Activated naive CD8-positive, alpha-beta T cell treated with anti-CD3 and anti-CD28 coated beads, Interleukin-2, amount 10 ng/mL, durations not matched to agents 7 days and 5 days (primary cell): ENCODE measurements around the gene DHX30. TPM values are rescaled to one million over a fixed set of nuclear protein-coding genes. Genes with fewer than 3 reads are reported as not detected.
"Not testable (repeated sequence)": the region's sequence is repeated elsewhere in the genome, so short reads cannot be mapped to it uniquely, and the experiment has no call there.

ENCODE experiments used
- ATAC-seq: fragments of 150-1000 bp; cut with Tn5 transposase; one replicate; pipeline ENCODE4 v1.10.0; 2021; ENCODE audit warnings: low read depth, moderate library complexity
- POLR2A ChIA-PET: fragments of 350-600 bp; sonication (Branson Sonifier 250); formaldehyde crosslinking; loops from one replicate; lab custom pipeline; 2021; ENCODE audit warnings: antibody characterized with exemption; lab: Charles Lee
- DNase-seq: peaks from one replicate; pipeline ENCODE4 v3.0.0; 2021
- H3K27ac Mint-ChIP-seq: one replicate; pipeline ENCODE4 v1.8.0; 2022; ENCODE audit warnings: mild to moderate bottlenecking, mixed read lengths
- H3K27me3 Mint-ChIP-seq: one replicate; pipeline ENCODE4 v1.8.0; 2022; ENCODE audit warnings: mild to moderate bottlenecking, moderate library complexity, mixed read lengths
- H3K36me3 Mint-ChIP-seq: one replicate; pipeline ENCODE4 v1.8.0; 2021; ENCODE audit warnings: mild to moderate bottlenecking, mixed read lengths
- H3K4me1 Mint-ChIP-seq: one replicate; pipeline ENCODE4 v1.8.0; 2021; ENCODE audit warnings: mixed read lengths
- H3K4me3 Mint-ChIP-seq: one replicate; pipeline ENCODE4 v1.8.0; 2022; ENCODE audit warnings: mild to moderate bottlenecking, moderate library complexity, mixed read lengths
- H3K9me3 Mint-ChIP-seq: one replicate; pipeline ENCODE4 v1.8.0; 2021; ENCODE audit warnings: mixed read lengths
- total RNA-seq, 2 experiments: library from RNA; stranded (reverse); gene quantifications; one replicate each; pipeline ENCODE4 v1.2.3, GENCODE V29; 2021

Gene DHX30
- total RNA-seq, 2 experiments from 2014 or later = 76.7 to 78.1 TPM

DNA sequence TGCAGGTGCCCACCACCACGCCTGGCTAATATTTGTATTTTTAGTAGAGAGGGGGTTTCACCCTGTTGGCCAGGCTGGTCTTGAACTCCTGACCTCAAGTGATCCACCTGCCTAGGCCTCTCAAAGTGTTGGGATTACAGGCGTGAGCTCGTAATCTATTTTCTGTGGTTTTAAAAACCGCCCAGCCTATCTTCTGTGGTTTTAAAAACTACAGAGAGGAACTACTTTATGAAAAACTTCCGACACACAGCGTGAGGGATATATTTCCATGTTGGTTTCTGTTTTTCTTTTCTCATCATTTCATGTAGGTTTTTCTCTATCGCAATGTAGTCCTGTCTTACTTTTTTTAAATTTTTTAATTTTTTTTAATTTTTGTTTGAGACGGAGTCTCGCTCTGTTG is 26.5 kb downstream of the DHX30 start:
- H3K27me3 Mint-ChIP-seq, DNase-seq, H3K9me3 Mint-ChIP-seq, ATAC-seq: not testable (repeated sequence)
- Mint-ChIP-seq H3K4me1 (peaks cover 26% of the 10 kb centered on the region), H3K27ac (peak overlapping the region; percentile 60), H3K36me3 (peaks cover 40% of the 10 kb centered on the region), H3K4me3 (peak overlapping the region; percentile 15)
- POLR2A ChIA-PET = interaction anchor here (0.7 kb wide), 1 partner anchor 48 kb away, joined by 3 read pairs; no protein-coding TSS in a partner anchor

DNA sequence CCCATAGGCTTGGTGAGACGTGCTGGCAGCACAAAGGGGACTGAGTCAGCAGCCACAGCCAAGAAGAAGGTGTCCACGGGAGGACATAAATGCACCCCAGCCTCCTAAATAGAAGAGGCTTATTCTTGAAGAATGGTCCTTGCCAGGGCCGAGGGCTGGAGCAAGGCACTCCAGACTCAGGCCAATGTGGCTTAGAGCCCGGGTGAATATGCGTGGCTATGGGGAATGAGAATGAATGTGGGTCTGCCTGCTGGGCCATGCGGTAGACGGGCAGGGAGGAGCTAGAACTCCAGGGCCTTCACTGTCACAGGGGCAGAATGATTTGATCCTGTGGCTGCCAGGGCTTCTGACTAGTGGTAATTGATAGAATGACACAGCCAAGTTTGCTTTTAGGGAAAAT is 34.0 kb downstream of the DHX30 start:
- no peaks in the 10 kb centered on the region for H3K9me3 Mint-ChIP-seq
- POLR2A ChIA-PET = interaction anchor here (1.1 to 2.1 kb wide), 3 partner anchors 12 to 321 kb away, joined by 3 to 12 read pairs (median 5); no protein-coding TSS in a partner anchor
- no peak for DNase-seq
- H3K4me1 Mint-ChIP-seq = no peaks in the 10 kb centered on the region
- no peak overlapping the region for H3K27ac Mint-ChIP-seq
- peaks cover 26% of the 10 kb centered on the region for H3K36me3 Mint-ChIP-seq
- ATAC-seq = no peak
- H3K27me3 Mint-ChIP-seq = no peaks in the 10 kb centered on the region
- H3K4me3 Mint-ChIP-seq = no peak overlapping the region

DNA sequence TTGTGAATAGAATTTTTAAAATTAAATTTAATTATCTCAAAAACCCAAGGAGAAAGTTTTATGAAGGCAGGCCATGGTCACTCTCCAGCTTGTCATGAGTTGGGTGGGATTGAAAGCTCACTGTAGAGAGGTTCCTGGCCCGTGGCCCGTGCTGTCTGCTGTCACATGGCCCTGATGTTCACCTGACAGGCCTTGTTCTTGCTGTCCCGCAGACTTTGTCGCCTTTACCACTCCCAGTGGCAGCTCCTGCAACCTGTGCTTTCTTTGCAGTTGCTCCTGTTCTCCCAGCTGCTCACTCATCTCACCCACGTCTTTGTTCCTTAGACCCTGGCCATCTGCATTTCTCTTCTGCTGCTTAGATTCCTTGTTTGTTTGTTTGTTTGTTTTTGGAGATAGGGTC is 35.6 kb downstream of the DHX30 start:
- Mint-ChIP-seq H3K27me3 (no peaks in the 10 kb centered on the region), H3K36me3 (peaks cover 20% of the 10 kb centered on the region), H3K4me3 (no peak overlapping the region), H3K9me3 (no peaks in the 10 kb centered on the region), H3K27ac (no peak overlapping the region), H3K4me1 (no peaks in the 10 kb centered on the region)
- POLR2A ChIA-PET = interaction anchor here (2.1 kb wide), 1 partner anchor 14 kb away, joined by 12 read pairs; no protein-coding TSS in a partner anchor
- ATAC-seq (no peak), DNase-seq (no peak)

GRCh38 chr3:47841786-47842349 is 38.9 kb downstream of the DHX30 start:
- H3K27me3 Mint-ChIP-seq = no peaks in the 10 kb centered on the region
- H3K9me3 Mint-ChIP-seq = no peaks in the 10 kb centered on the region
- no peak overlapping the region for H3K4me3 Mint-ChIP-seq
- no peak for DNase-seq
- peak overlapping the region; percentile 25 for H3K27ac Mint-ChIP-seq
- no peaks in the 10 kb centered on the region for H3K4me1 Mint-ChIP-seq
- POLR2A ChIA-PET = no interaction called here
- H3K36me3 Mint-ChIP-seq = peaks cover 18% of the 10 kb centered on the region
- no peak for ATAC-seq

DNA sequence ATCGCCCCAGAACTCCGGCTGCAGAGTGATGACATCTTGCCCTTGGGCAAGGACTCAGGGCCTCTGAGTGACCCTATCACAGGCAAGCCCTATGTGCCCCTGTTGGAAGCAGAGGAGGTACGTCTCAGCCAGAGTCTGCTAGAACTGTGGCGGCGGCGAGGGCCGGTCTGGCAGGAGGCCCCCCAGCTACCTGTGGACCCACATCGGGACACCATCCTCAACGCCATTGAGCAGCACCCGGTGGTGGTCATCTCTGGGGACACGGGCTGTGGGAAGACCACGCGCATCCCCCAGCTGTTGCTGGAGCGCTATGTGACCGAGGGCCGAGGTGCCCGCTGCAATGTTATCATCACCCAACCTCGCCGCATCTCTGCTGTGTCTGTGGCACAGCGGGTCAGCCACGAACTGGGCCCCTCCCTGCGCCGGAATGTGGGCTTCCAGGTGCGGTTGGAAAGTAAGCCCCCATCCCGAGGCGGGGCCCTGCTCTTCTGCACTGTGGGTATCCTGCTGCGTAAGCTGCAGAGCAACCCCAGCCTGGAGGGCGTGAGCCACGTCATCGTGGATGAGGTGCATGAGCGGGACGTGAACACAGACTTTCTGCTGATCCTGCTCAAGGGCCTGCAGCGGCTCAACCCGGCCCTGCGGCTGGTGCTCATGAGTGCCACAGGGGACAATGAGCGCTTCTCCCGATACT is 43.4 kb downstream of the DHX30 start:
- H3K36me3 Mint-ChIP-seq = peaks cover 15% of the 10 kb centered on the region
- H3K9me3 Mint-ChIP-seq = no peaks in the 10 kb centered on the region
- H3K27me3 Mint-ChIP-seq = no peaks in the 10 kb centered on the region
- no peaks in the 10 kb centered on the region for H3K4me1 Mint-ChIP-seq
- POLR2A ChIA-PET = no interaction called here
- H3K4me3 Mint-ChIP-seq = no peak overlapping the region
- H3K27ac Mint-ChIP-seq = no peak overlapping the region
- no peak for DNase-seq
- ATAC-seq = no peak

DNA sequence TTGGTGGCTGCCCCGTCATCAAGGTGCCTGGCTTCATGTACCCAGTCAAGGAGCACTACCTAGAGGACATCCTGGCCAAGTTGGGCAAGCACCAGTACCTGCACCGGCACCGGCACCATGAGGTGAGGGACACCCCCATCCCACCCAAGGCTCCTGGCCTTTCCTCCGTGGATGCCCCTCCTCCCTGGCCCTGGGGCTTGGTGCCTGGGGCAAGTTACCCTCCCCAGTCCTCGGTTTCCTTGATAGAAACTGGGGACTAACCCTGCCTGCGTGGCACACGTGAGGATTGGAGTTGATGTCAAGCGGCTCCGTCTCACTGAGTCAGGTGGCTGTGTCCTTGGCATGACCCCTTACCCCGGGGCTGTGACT is 43.9 kb downstream of the DHX30 start:
- Mint-ChIP-seq H3K4me3 (no peak overlapping the region), H3K36me3 (peaks cover 15% of the 10 kb centered on the region), H3K27me3 (no peaks in the 10 kb centered on the region), H3K4me1 (no peaks in the 10 kb centered on the region), H3K9me3 (no peaks in the 10 kb centered on the region), H3K27ac (no peak overlapping the region)
- DNase-seq (no peak), ATAC-seq (no peak)
- POLR2A ChIA-PET = no interaction called here

DNA sequence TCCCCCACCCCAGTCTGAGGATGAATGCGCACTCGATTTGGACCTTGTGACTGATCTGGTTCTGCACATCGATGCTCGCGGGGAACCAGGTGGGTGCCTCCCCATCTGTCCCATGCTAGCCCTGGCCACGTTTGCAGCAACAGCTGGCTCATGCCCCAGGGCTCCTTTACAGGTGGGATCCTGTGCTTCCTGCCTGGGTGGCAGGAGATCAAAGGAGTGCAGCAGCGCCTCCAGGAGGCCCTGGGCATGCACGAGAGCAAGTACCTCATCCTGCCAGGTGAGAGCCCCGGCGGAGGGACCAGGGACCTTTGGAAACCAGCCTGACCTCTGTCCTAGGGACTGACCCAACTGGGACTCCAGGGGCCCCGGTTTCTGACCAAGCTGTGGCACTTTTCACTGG is 44.3 kb downstream of the DHX30 start:
- H3K27ac Mint-ChIP-seq = no peak overlapping the region
- POLR2A ChIA-PET = no interaction called here
- no peaks in the 10 kb centered on the region for H3K4me1 Mint-ChIP-seq
- H3K4me3 Mint-ChIP-seq = no peak overlapping the region
- no peaks in the 10 kb centered on the region for H3K27me3 Mint-ChIP-seq
- ATAC-seq = no peak
- no peak for DNase-seq
- peaks cover 15% of the 10 kb centered on the region for H3K36me3 Mint-ChIP-seq
- no peaks in the 10 kb centered on the region for H3K9me3 Mint-ChIP-seq

GRCh38 chr3:47847801-47848518 is 45.0 kb downstream of the DHX30 start:
- no peak for DNase-seq
- Mint-ChIP-seq H3K9me3 (no peaks in the 10 kb centered on the region), H3K27me3 (no peaks in the 10 kb centered on the region), H3K36me3 (peaks cover 17% of the 10 kb centered on the region), H3K4me3 (no peak overlapping the region), H3K27ac (no peak overlapping the region), H3K4me1 (no peaks in the 10 kb centered on the region)
- ATAC-seq = no peak
- POLR2A ChIA-PET = no interaction called here

DNA sequence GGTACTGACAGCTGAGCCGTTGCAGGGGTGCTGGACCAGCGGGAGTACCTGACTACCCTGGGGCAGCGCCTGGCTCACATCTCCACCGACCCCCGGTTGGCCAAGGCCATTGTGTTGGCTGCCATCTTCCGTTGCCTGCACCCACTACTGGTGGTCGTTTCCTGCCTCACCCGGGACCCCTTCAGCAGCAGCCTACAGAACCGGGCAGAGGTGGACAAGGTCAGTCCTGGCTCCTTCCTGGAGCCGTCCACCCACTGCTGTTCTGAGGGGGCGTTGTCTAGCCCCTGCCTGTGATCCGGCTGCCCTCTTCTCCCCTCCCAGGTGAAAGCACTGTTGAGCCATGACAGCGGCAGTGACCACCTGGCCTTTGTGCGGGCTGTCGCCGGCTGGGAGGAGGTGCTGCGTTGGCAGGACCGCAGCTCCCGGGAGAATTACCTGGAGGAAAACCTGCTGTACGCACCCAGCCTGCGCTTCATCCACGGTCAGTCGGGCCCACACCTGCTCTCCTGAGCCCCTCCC is 45.7 kb downstream of the DHX30 start:
- H3K4me3 Mint-ChIP-seq = no peak overlapping the region
- no peak for ATAC-seq
- H3K36me3 Mint-ChIP-seq = peaks cover 17% of the 10 kb centered on the region
- H3K4me1 Mint-ChIP-seq = no peaks in the 10 kb centered on the region
- POLR2A ChIA-PET = no interaction called here
- DNase-seq = no peak
- no peaks in the 10 kb centered on the region for H3K27me3 Mint-ChIP-seq
- no peaks in the 10 kb centered on the region for H3K9me3 Mint-ChIP-seq
- H3K27ac Mint-ChIP-seq = no peak overlapping the region

DNA sequence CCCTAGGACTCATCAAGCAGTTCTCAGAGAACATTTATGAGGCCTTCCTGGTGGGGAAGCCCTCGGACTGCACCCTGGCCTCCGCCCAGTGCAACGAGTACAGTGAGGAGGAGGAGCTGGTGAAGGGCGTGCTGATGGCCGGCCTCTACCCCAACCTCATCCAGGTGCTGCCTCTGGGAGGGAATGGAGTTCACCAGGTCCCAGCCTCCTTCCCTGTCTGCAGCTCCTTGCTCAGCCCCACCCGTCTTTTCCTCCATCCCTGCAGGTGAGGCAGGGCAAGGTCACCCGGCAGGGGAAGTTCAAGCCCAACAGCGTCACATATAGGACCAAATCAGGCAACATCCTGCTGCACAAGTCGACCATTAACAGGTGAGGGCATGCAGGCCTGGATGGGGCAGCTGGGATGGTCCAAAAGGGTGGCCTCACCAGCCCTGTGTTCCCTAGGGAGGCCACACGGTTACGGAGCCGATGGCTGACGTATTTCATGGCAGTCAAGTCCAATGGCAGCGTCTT is 46.3 kb downstream of the DHX30 start:
- Mint-ChIP-seq H3K4me3 (no peak overlapping the region), H3K4me1 (no peaks in the 10 kb centered on the region), H3K36me3 (peaks cover 13% of the 10 kb centered on the region), H3K27ac (no peak overlapping the region), H3K9me3 (no peaks in the 10 kb centered on the region), H3K27me3 (no peaks in the 10 kb centered on the region)
- no peak for DNase-seq
- POLR2A ChIA-PET = no interaction called here
- no peak for ATAC-seq

DNA sequence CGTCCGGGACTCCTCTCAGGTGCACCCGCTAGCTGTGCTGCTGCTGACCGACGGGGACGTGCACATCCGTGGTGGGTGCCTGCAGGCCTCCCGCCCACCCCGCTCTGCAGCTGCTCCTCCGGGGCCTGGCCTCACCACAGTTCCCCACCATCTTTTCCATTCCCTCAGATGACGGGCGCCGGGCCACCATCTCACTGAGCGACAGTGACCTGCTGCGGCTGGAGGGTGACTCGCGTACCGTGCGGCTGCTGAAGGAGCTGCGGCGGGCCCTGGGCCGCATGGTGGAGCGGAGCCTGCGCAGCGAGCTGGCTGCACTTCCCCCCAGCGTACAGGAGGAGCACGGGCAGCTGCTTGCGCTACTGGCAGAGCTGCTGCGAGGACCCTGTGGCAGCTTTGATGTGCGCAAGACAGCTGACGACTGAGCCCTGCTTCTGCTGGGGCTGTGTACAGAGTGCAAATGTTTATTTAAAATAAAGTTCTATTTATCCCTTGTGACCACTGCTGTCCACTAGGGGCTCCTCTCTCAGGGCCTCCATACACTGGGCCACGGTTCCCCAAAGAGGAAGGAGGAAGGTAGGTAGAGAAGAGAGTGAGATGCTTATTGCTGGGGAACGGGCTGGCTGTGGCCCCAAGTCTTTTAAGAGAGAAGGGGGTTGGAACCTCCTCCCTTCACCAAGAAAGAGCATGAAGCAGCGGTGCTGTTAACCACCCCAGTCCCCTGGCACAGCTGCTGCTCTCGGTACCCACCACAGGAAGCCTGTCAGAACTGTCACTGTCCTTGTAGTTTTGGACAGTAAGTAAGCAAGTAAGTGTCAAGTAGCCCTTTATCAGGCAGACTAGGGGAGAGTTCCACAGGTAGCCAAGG is 47.0 kb downstream of the DHX30 start:
- peaks cover 8% of the 10 kb centered on the region for H3K36me3 Mint-ChIP-seq
- H3K9me3 Mint-ChIP-seq = no peaks in the 10 kb centered on the region
- POLR2A ChIA-PET = no interaction called here
- ATAC-seq (peak; percentile 12), DNase-seq (no peak)
- H3K4me1 Mint-ChIP-seq = no peaks in the 10 kb centered on the region
- no peak overlapping the region for H3K4me3 Mint-ChIP-seq
- no peaks in the 10 kb centered on the region for H3K27me3 Mint-ChIP-seq
- peak overlapping the region; percentile 73 for H3K27ac Mint-ChIP-seq

DNA sequence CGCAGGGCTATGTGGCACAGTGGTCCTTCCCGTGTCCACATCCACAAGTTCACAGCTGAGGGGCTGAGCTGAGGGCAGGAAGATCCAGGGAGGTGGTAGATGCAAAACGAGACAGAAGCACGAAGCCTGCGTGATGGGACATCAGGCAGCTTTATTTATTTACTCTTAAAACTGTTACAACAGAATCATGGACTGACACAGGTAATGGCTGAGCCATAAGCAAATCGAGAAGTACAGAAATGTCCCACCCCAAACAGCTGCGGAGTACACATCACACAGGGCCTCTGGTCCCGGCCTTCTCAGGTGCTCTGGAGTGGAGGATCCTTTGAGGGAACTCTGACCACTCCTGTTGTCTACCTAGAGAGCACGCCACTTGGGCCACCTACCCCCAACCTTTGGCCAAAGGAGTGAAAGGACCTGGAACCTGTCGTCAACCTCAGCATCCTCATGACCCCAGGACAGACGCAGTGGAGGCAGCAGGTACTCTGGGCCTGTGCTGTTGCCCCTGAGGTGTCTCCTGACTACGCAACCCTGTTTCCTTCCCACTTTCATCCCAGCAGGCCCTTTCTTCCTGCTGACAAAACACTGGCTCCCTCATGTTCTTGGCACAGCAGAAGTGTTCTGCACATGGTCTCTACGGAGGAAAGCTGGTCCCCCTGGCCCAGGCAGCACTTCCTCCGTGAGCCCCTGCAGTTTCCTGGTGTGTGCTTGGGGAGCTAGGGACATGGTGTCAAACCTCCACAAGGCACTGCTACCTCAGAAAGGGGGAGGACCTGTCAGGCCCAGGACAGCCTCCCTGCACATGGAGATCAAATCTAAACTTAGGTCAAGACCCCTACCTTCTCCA is 47.8 kb downstream of the DHX30 start:
- no peaks in the 10 kb centered on the region for H3K9me3 Mint-ChIP-seq
- peaks cover 8% of the 10 kb centered on the region for H3K36me3 Mint-ChIP-seq
- H3K4me3 Mint-ChIP-seq = no peak overlapping the region
- H3K27me3 Mint-ChIP-seq = no peaks in the 10 kb centered on the region
- POLR2A ChIA-PET = interaction anchor here (0.5 to 1.0 kb wide), 3 partner anchors 26 to 320 kb away, joined by 3 to 5 read pairs (median 3); no protein-coding TSS in a partner anchor
- ATAC-seq (no peak), DNase-seq (no peak)
- H3K4me1 Mint-ChIP-seq = no peaks in the 10 kb centered on the region
- H3K27ac Mint-ChIP-seq = peak overlapping the region; percentile 73
